HCT116 (cell line): ENCODE data around the gene ZNF331. TPM values are rescaled to one million over a fixed set of nuclear protein-coding genes. Genes with fewer than 3 reads are reported as not detected.

Experiments
- ATAC-seq: fragments of 200-7000 bp; cut with Tn5 transposase; 2 replicates; pipeline ENCODE4 v1.9.1; 2020; ENCODE audit warnings: mild to moderate bottlenecking, moderate library complexity
- BruUV-seq: library from RNA; stranded (reverse); fragments of 400-500 nt; replicated peaks from 2 replicates; lab custom pipeline; 2021; lab: Mats Ljungman, UMichigan
- CTCF ChIA-PET: fragments of 300-600 bp; sonication (Branson Sonifier 250); formaldehyde crosslinking; loops from one replicate; lab custom pipeline; 2021; ENCODE audit warnings: antibody characterized with exemption; lab: Charles Lee
- POLR2A ChIA-PET: fragments of 300-600, 350-600 bp; sonication (Branson Sonifier 250); formaldehyde crosslinking; loops from one replicate; lab custom pipeline; 2021; ENCODE audit warnings: antibody characterized with exemption; lab: Charles Lee
- RAD21 ChIA-PET, 2 experiments: fragments of 300-600 bp; sonication (Branson Sonifier 250); formaldehyde crosslinking; loops; one replicate each; lab custom pipeline; 2023; ENCODE audit warnings: low total read pairs in 2 of 2; ENCODE audit not compliant: uncharacterized antibody in 2 of 2, unreplicated experiment in 2 of 2, low non-redundant PET in 1 of 2; lab: Charles Lee
- DNase-seq: peaks from one replicate; pipeline ENCODE4 v3.0.0-alpha.2; 2010; ENCODE audit warnings: low read depth, low spot score
- H2AFZ ChIP-seq: fragments of 200-600 bp; shearing (Covaris generic), sonication (generic); 2 replicates; pipeline ENCODE4 v1.6.1; 2017; ENCODE audit warnings: low read depth, mixed run types, mixed read lengths, antibody characterized with exemption, low read length; ENCODE audit not compliant: poor library complexity, severe bottlenecking
- H3K27ac ChIP-seq: 2 replicates; pipeline ENCODE4 v1.5.1; 2012; ENCODE audit warnings: low read depth, low read length
- H3K27me3 ChIP-seq: fragments of 200-600 bp; sonication (generic); 2 replicates; pipeline ENCODE4 v1.6.1; 2016; ENCODE audit warnings: mixed run types, low read length, mixed read lengths; ENCODE audit not compliant: insufficient read depth
- H3K36me3 ChIP-seq, 2 experiments: fragments of 200-500 bp in 1 of 2; fragments of 200-600 bp in 1 of 2; sonication (Bioruptor generic) in 1 of 2; sonication (generic) in 1 of 2; 2 replicates each; pipeline versions ENCODE4 v1.5.1 to v1.6.1; 2014 to 2016; ENCODE audit warnings: low read length in 2 of 2, inconsistent platforms in 1 of 2, mixed read lengths in 1 of 2, mixed run types in 1 of 2; ENCODE audit not compliant: insufficient read depth in 2 of 2, control insufficient read depth in 1 of 2
- H3K4me1 ChIP-seq, 2 experiments: fragments of 200-600 bp in 1 of 2; sonication (generic) in 1 of 2; 2 replicates each; pipeline versions ENCODE4 v1.5.1 to v1.6.1; 2012 to 2017; ENCODE audit warnings: low read length in 2 of 2, inconsistent platforms in 1 of 2, mild to moderate bottlenecking in 1 of 2, mixed read lengths in 1 of 2, mixed run types in 1 of 2, moderate library complexity in 1 of 2; ENCODE audit not compliant: insufficient read depth in 2 of 2, control insufficient read depth in 1 of 2
- H3K4me2 ChIP-seq: fragments of 200-600 bp; sonication (generic); 2 replicates; pipeline ENCODE4 v1.6.1; 2017; ENCODE audit warnings: mixed run types, low read length, mixed read lengths
- H3K4me3 ChIP-seq, 2 experiments: fragments of 200-600 bp in 1 of 2; sonication (generic) in 1 of 2; replicated peaks in 1 of 2; 2 replicates each; pipeline ENCODE4 v1.5.1; 2011 to 2016; ENCODE audit warnings: low read length in 2 of 2, control low read depth in 1 of 2, low read depth in 1 of 2, mild to moderate bottlenecking in 1 of 2, mixed read lengths in 1 of 2, mixed run types in 1 of 2
- H3K79me2 ChIP-seq: fragments of 200-600 bp; sonication (generic); 2 replicates; pipeline ENCODE4 v1.6.1; 2017; ENCODE audit warnings: mild to moderate bottlenecking, mixed run types, low read length, moderate library complexity, mixed read lengths; ENCODE audit not compliant: insufficient read depth
- H3K9ac ChIP-seq: fragments of 200-600 bp; sonication (generic); 2 replicates; pipeline ENCODE4 v1.6.1; 2016; ENCODE audit warnings: low read length, mixed read lengths
- H3K9me2 ChIP-seq: fragments of 200-600 bp; sonication (generic), shearing (Covaris generic); 2 replicates; pipeline ENCODE4 v1.6.1; 2017; ENCODE audit warnings: mixed run types, mild to moderate bottlenecking, moderate library complexity; ENCODE audit not compliant: insufficient read depth
- H3K9me3 ChIP-seq, 2 experiments: fragments of 200-500 bp in 1 of 2; fragments of 200-600 bp in 1 of 2; sonication (Bioruptor generic) in 1 of 2; sonication (generic) in 1 of 2; 2 replicates each; pipeline ENCODE4 v1.6.1; 2014 to 2017; ENCODE audit warnings: low read length in 2 of 2, mixed read lengths in 2 of 2, inconsistent platforms in 1 of 2, low read depth in 1 of 2, mild to moderate bottlenecking in 1 of 2, mixed run types in 1 of 2, moderate library complexity in 1 of 2; ENCODE audit not compliant: control insufficient read depth in 1 of 2, insufficient read depth in 1 of 2
- H4K20me1 ChIP-seq: fragments of 200-600 bp; sonication (generic), shearing (Covaris generic); 2 replicates; pipeline ENCODE4 v1.6.1; 2017; ENCODE audit warnings: mixed run types, mild to moderate bottlenecking, moderate library complexity; ENCODE audit not compliant: insufficient read depth
- ATF3 ChIP-seq: IDR thresholded peaks from 2 replicates; pipeline ENCODE4 v1.6.1; 2012
- CEBPB ChIP-seq: IDR thresholded peaks from 2 replicates; pipeline ENCODE4 v1.6.1; 2012; ENCODE audit warnings: low read depth
- EZH2phosphoT487 ChIP-seq: fragments of 200-600 bp; IDR thresholded peaks from 2 replicates; pipeline ENCODE4 v1.6.1; 2018; ENCODE audit warnings: antibody characterized with exemption, borderline replicate concordance
- FOSL1 ChIP-seq: IDR thresholded peaks from 2 replicates; pipeline ENCODE4 v1.6.1; 2012; ENCODE audit warnings: low read depth
- JUND ChIP-seq: IDR thresholded peaks from 2 replicates; pipeline ENCODE4 v1.6.1; 2012
- SP1 ChIP-seq: IDR thresholded peaks from 2 replicates; pipeline ENCODE4 v1.6.1; 2012; ENCODE audit warnings: low read depth
- TCF7L2 ChIP-seq: IDR thresholded peaks from 2 replicates; pipeline ENCODE4 v1.7.0; 2011; ENCODE audit warnings: borderline replicate concordance, inconsistent platforms; ENCODE audit not compliant: insufficient read depth, insufficient read length; ENCODE audit errors: extremely low read depth
- ZBTB33 ChIP-seq: IDR thresholded peaks from 2 replicates; pipeline ENCODE4 v1.6.1; 2011; ENCODE audit warnings: mild to moderate bottlenecking, low read length, moderate library complexity; ENCODE audit not compliant: insufficient replicate concordance; ENCODE audit errors: extremely low read depth
- ZFX ChIP-seq: fragments of 450-650 bp; IDR thresholded peaks from 2 replicates; pipeline ENCODE4 v1.6.1; 2017
- intact Hi-C: fragments of 100-400 bp; cut with micrococcal nuclease; formaldehyde crosslinking; loops from 2 replicates; pipeline ENCODE4 v1.10.0; 2022
- total RNA-seq: library from RNA; stranded (reverse); gene quantifications from one replicate; pipeline ENCODE4 v1.2.1, GENCODE V29; 2021; ENCODE audit not compliant: unreplicated experiment

ZNF331 gene
- total RNA-seq, 1 experiment from 2014 or later = 0.59 TPM

GRCh38 chr19:53536225-53536548 lies 1.8 kb upstream of the ZNF331 start (continued):
- no peak for TF ChIP-seq EZH2phosphoT487
- no peak for TF ChIP-seq ZFX
- no peak for TF ChIP-seq CEBPB

- H3K36me3 ChIP-seq = no peaks in the 10 kb centered on the region
- H3K27me3 ChIP-seq = no peaks in the 10 kb centered on the region
- ChIA-PET RAD21 (no interaction called here), POLR2A (no interaction called here)
- no peak overlapping the region for H3K4me3 ChIP-seq
- H2AFZ ChIP-seq = no peak overlapping the region
- no peaks in the 10 kb centered on the region for H3K9me2 ChIP-seq
- DNase-seq = no peak
- H3K4me1 ChIP-seq = no peaks in the 10 kb centered on the region
- H3K9ac ChIP-seq = no peak overlapping the region
- TF ChIP-seq ATF3 (no peak), TCF7L2 (no peak), CEBPB (no peak), JUND (no peak), ZBTB33 (no peak), FOSL1 (no peak), SP1 (no peak)
- TF ChIP-seq, all 23 proteins: peak for 0
- Histone ChIP-seq H3K4me2 (no peak overlapping the region), H3K9me3 (peaks cover 0 to 7% of the 10 kb centered on the region in 2 experiments; a peak in 1 of 4 replicates), H3K79me2 (no peaks in the 10 kb centered on the region), H4K20me1 (no peaks in the 10 kb centered on the region), H3K27ac (no peak overlapping the region)
- CTCF ChIA-PET = no interaction called here
- BruUV-seq = no TSS peak
- ATAC-seq = no peak
- intact Hi-C loops = no loop called here
These were observed 824 bp upstream of the ZNF331 start for GRCh38 chr19:53537121-53537520.
